HCT116 (cell line): Measurements from ENCODE around the gene ITGA11. TPM values are rescaled to one million over a fixed set of nuclear protein-coding genes. Genes with fewer than 3 reads are reported as not detected.

Source experiments
- ATAC-seq: fragments of 200-7000 bp; cut with Tn5 transposase; 2 replicates; pipeline ENCODE4 v1.9.1; 2020; ENCODE audit warnings: mild to moderate bottlenecking, moderate library complexity
- BruUV-seq: library from RNA; stranded (reverse); fragments of 400-500 nt; replicated peaks from 2 replicates; lab custom pipeline; 2021; lab: Mats Ljungman, UMichigan
- CTCF ChIA-PET: fragments of 300-600 bp; sonication (Branson Sonifier 250); formaldehyde crosslinking; loops from one replicate; lab custom pipeline; 2021; ENCODE audit warnings: antibody characterized with exemption; lab: Charles Lee
- POLR2A ChIA-PET: fragments of 300-600, 350-600 bp; sonication (Branson Sonifier 250); formaldehyde crosslinking; loops from one replicate; lab custom pipeline; 2021; ENCODE audit warnings: antibody characterized with exemption; lab: Charles Lee
- RAD21 ChIA-PET, 2 experiments: fragments of 300-600 bp; sonication (Branson Sonifier 250); formaldehyde crosslinking; loops; one replicate each; lab custom pipeline; 2023; ENCODE audit warnings: low total read pairs in 2 of 2; ENCODE audit not compliant: uncharacterized antibody in 2 of 2, unreplicated experiment in 2 of 2, low non-redundant PET in 1 of 2; lab: Charles Lee
- DNase-seq: peaks from one replicate; pipeline ENCODE4 v3.0.0-alpha.2; 2010; ENCODE audit warnings: low read depth, low spot score
- H2AFZ ChIP-seq: fragments of 200-600 bp; shearing (Covaris generic), sonication (generic); 2 replicates; pipeline ENCODE4 v1.6.1; 2017; ENCODE audit warnings: low read depth, mixed run types, mixed read lengths, antibody characterized with exemption, low read length; ENCODE audit not compliant: poor library complexity, severe bottlenecking
- H3K27ac ChIP-seq: 2 replicates; pipeline ENCODE4 v1.5.1; 2012; ENCODE audit warnings: low read depth, low read length
- H3K27me3 ChIP-seq: fragments of 200-600 bp; sonication (generic); 2 replicates; pipeline ENCODE4 v1.6.1; 2016; ENCODE audit warnings: mixed run types, low read length, mixed read lengths; ENCODE audit not compliant: insufficient read depth
- H3K36me3 ChIP-seq, 2 experiments: fragments of 200-500 bp in 1 of 2; fragments of 200-600 bp in 1 of 2; sonication (Bioruptor generic) in 1 of 2; sonication (generic) in 1 of 2; 2 replicates each; pipeline versions ENCODE4 v1.5.1 to v1.6.1; 2014 to 2016; ENCODE audit warnings: low read length in 2 of 2, inconsistent platforms in 1 of 2, mixed read lengths in 1 of 2, mixed run types in 1 of 2; ENCODE audit not compliant: insufficient read depth in 2 of 2, control insufficient read depth in 1 of 2
- H3K4me1 ChIP-seq, 2 experiments: fragments of 200-600 bp in 1 of 2; sonication (generic) in 1 of 2; 2 replicates each; pipeline versions ENCODE4 v1.5.1 to v1.6.1; 2012 to 2017; ENCODE audit warnings: low read length in 2 of 2, inconsistent platforms in 1 of 2, mild to moderate bottlenecking in 1 of 2, mixed read lengths in 1 of 2, mixed run types in 1 of 2, moderate library complexity in 1 of 2; ENCODE audit not compliant: insufficient read depth in 2 of 2, control insufficient read depth in 1 of 2
- H3K4me2 ChIP-seq: fragments of 200-600 bp; sonication (generic); 2 replicates; pipeline ENCODE4 v1.6.1; 2017; ENCODE audit warnings: mixed run types, low read length, mixed read lengths
- H3K4me3 ChIP-seq, 2 experiments: fragments of 200-600 bp in 1 of 2; sonication (generic) in 1 of 2; replicated peaks in 1 of 2; 2 replicates each; pipeline ENCODE4 v1.5.1; 2011 to 2016; ENCODE audit warnings: low read length in 2 of 2, control low read depth in 1 of 2, low read depth in 1 of 2, mild to moderate bottlenecking in 1 of 2, mixed read lengths in 1 of 2, mixed run types in 1 of 2
- H3K79me2 ChIP-seq: fragments of 200-600 bp; sonication (generic); 2 replicates; pipeline ENCODE4 v1.6.1; 2017; ENCODE audit warnings: mild to moderate bottlenecking, mixed run types, low read length, moderate library complexity, mixed read lengths; ENCODE audit not compliant: insufficient read depth
- H3K9ac ChIP-seq: fragments of 200-600 bp; sonication (generic); 2 replicates; pipeline ENCODE4 v1.6.1; 2016; ENCODE audit warnings: low read length, mixed read lengths
- H3K9me2 ChIP-seq: fragments of 200-600 bp; sonication (generic), shearing (Covaris generic); 2 replicates; pipeline ENCODE4 v1.6.1; 2017; ENCODE audit warnings: mixed run types, mild to moderate bottlenecking, moderate library complexity; ENCODE audit not compliant: insufficient read depth
- H3K9me3 ChIP-seq, 2 experiments: fragments of 200-500 bp in 1 of 2; fragments of 200-600 bp in 1 of 2; sonication (Bioruptor generic) in 1 of 2; sonication (generic) in 1 of 2; 2 replicates each; pipeline ENCODE4 v1.6.1; 2014 to 2017; ENCODE audit warnings: low read length in 2 of 2, mixed read lengths in 2 of 2, inconsistent platforms in 1 of 2, low read depth in 1 of 2, mild to moderate bottlenecking in 1 of 2, mixed run types in 1 of 2, moderate library complexity in 1 of 2; ENCODE audit not compliant: control insufficient read depth in 1 of 2, insufficient read depth in 1 of 2
- H4K20me1 ChIP-seq: fragments of 200-600 bp; sonication (generic), shearing (Covaris generic); 2 replicates; pipeline ENCODE4 v1.6.1; 2017; ENCODE audit warnings: mixed run types, mild to moderate bottlenecking, moderate library complexity; ENCODE audit not compliant: insufficient read depth
- JUND ChIP-seq: IDR thresholded peaks from 2 replicates; pipeline ENCODE4 v1.6.1; 2012
- RAD21 ChIP-seq: IDR thresholded peaks from 2 replicates; pipeline ENCODE4 v1.6.1; 2012; ENCODE audit warnings: low read depth, mild to moderate bottlenecking
- intact Hi-C: fragments of 100-400 bp; cut with micrococcal nuclease; formaldehyde crosslinking; loops from 2 replicates; pipeline ENCODE4 v1.10.0; 2022
- total RNA-seq: library from RNA; stranded (reverse); gene quantifications from one replicate; pipeline ENCODE4 v1.2.1, GENCODE V29; 2021; ENCODE audit not compliant: unreplicated experiment
- TF ChIP-seq, protein P1 (sequence below), 3 experiments: fragments of 200-600 bp in 1 of 3; sonication (generic) in 1 of 3; IDR thresholded peaks in 2 of 3; conservative IDR thresholded peaks in 1 of 3; 2 replicates each; pipeline ENCODE4 v1.5.1; 2012 to 2017; ENCODE audit warnings: low read depth in 2 of 3, low read length in 2 of 3, antibody characterized with exemption in 1 of 3, borderline replicate concordance in 1 of 3, control low read depth in 1 of 3, mild to moderate bottlenecking in 1 of 3, mixed read lengths in 1 of 3, mixed run types in 1 of 3, moderate library complexity in 1 of 3; ENCODE audit not compliant: insufficient read depth in 1 of 3

The ITGA11 gene
- total RNA-seq, 1 experiment from 2014 or later: not detected

DNA sequence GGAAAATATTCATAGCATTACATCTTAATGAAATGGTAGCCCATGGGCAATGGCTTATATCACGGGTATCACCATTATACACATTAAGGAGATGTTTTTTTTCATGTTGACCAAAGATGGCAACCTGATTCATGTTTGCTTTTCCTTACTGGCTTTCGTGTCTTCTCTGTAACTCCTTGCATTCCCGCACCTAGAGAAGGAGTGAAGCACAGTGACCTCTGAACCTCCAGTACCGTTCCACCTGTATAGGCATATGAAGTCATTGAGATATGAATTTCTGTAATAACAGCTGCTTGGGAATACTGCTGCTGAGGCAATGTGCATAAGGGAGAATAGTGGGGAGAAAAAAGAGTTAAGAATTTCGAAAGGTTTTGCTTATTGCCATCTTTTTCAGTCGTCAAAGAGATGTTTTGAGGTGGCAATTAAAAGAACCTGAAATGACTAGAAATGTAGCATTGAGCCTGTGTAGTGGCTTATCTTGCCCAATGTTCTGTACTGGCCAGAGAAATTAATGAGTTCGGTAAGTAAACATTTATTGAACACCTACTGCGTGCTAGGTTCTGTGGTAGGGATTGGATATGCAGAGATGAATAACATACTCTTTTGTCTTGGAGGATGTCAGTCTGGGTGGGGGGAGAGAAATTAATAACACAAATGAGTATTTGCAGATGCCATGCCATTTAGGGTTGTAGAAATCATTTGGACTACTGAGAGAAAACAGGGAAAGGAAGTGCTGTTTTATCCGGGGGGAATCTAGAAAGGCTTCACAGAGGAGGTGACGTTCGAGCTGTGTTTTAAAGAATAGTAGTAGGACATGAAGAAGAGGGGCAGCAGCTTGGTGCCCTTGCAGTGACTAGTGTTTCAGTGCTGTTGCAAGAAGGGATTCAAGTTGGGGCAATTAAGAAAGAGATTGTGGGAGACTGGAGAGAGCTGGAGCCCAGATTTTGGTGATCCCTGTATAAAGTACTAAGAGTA lies 151.9 kb downstream of the ITGA11 start:
- peaks cover 13 to 29% of the 10 kb centered on the region in 2 experiments; a peak in 3 of 4 replicates for H3K4me1 ChIP-seq
- RAD21 ChIA-PET: no interaction called here
- H3K9me2 ChIP-seq: no peaks in the 10 kb centered on the region
- peaks cover 7 to 14% of the 10 kb centered on the region in 2 experiments; a peak in 3 of 4 replicates for H3K36me3 ChIP-seq
- CTCF ChIA-PET: no interaction called here
- H3K4me2 ChIP-seq: peak overlapping the region; percentile 84
- H4K20me1 ChIP-seq: peaks cover 13% of the 10 kb centered on the region; the same call in 1 of the 2 replicates
- H3K27ac ChIP-seq: no peak overlapping the region
- POLR2A ChIA-PET: interaction anchor here (0.6 to 0.7 kb wide), 2 partner anchors 8 to 363 kb away, joined by 3 read pairs; no protein-coding TSS in a partner anchor
- no TSS peak for BruUV-seq
- TF ChIP-seq JUND: no peak
- TF ChIP-seq, protein P1, sequence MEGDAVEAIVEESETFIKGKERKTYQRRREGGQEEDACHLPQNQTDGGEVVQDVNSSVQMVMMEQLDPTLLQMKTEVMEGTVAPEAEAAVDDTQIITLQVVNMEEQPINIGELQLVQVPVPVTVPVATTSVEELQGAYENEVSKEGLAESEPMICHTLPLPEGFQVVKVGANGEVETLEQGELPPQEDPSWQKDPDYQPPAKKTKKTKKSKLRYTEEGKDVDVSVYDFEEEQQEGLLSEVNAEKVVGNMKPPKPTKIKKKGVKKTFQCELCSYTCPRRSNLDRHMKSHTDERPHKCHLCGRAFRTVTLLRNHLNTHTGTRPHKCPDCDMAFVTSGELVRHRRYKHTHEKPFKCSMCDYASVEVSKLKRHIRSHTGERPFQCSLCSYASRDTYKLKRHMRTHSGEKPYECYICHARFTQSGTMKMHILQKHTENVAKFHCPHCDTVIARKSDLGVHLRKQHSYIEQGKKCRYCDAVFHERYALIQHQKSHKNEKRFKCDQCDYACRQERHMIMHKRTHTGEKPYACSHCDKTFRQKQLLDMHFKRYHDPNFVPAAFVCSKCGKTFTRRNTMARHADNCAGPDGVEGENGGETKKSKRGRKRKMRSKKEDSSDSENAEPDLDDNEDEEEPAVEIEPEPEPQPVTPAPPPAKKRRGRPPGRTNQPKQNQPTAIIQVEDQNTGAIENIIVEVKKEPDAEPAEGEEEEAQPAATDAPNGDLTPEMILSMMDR (IDR thresholded peaks at IDR 0.05 in 2 of 3, conservative IDR thresholded peaks at IDR 0.05 in 1 of 3; ENCODE audit: borderline replicate concordance in 1 of 3, insufficient read depth in 1 of 3, low read depth in 2 of 3, low read length in 2 of 3): no peak
- TF ChIP-seq RAD21: no peak
- peak overlapping the region; percentile 82; the same call in 1 of the 2 replicates for H3K9ac ChIP-seq
- no peak for ATAC-seq
- H3K79me2 ChIP-seq: peaks cover 72% of the 10 kb centered on the region
- H3K9me3 ChIP-seq: no peaks in the 10 kb centered on the region
- H3K27me3 ChIP-seq: no peaks in the 10 kb centered on the region
- intact Hi-C loops: no loop called here
- peak overlapping the region; percentile 3 to 78; a peak in 3 of 4 replicates for H3K4me3 ChIP-seq
- no peak overlapping the region for H2AFZ ChIP-seq
- DNase-seq: no peak
